B cell (primary cell): ENCODE results near the gene RNF19B. TPM values are rescaled to one million over a fixed set of nuclear protein-coding genes. Genes with fewer than 3 reads are reported as not detected.

Source experiments
- ATAC-seq: fragments of 200-7000 bp; cut with Tn5 transposase; one replicate; pipeline ENCODE4 v1.10.0; 2021; ENCODE audit warnings: low read depth, mild to moderate bottlenecking, moderate number of reproducible peaks, moderate library complexity
- CTCF ChIA-PET: fragments of 350-600 bp; sonication (Branson Sonifier 250); formaldehyde crosslinking; loops from one replicate; lab custom pipeline; 2021; ENCODE audit warnings: antibody characterized with exemption, inconsistent platforms; lab: Charles Lee
- POLR2A ChIA-PET: fragments of 350-600 bp; sonication (Branson Sonifier 250); formaldehyde crosslinking; loops from one replicate; lab custom pipeline; 2021; ENCODE audit warnings: antibody characterized with exemption; lab: Charles Lee
- DNase-seq: peaks from one replicate; pipeline ENCODE4 v3.0.0; 2013
- H2AFZ ChIP-seq: 2 replicates; pipeline ENCODE4 v1.6.1; 2012; ENCODE audit warnings: mild to moderate bottlenecking, low read depth, low read length; ENCODE audit not compliant: insufficient read depth, poor library complexity, severe bottlenecking
- H3K27ac ChIP-seq, 2 donors: 1 replicate in 1 of 2; 2 replicates in 1 of 2; pipeline ENCODE4 v1.5.1; 2012 to 2013; ENCODE audit warnings: low read length in 2 of 2, mild to moderate bottlenecking in 2 of 2, moderate library complexity in 1 of 2
- H3K27me3 ChIP-seq, 4 experiments: fragments of 200-600 bp in 1 of 4; sonication (generic) in 1 of 4; replicated peaks in 1 of 4; 1 replicate in 2 of 4; 2 replicates in 2 of 4; pipeline versions ENCODE4 v1.6.1 to v1.7.0; 2013 to 2016; ENCODE audit warnings: low read length in 3 of 4, mild to moderate bottlenecking in 2 of 4, mixed read lengths in 1 of 4, moderate library complexity in 1 of 4; ENCODE audit not compliant: insufficient read depth in 4 of 4, control insufficient read depth in 3 of 4; ENCODE audit errors: control extremely low read depth in 1 of 4
- H3K36me3 ChIP-seq, 2 experiments: replicated peaks in 1 of 2; 1 replicate in 1 of 2; 2 replicates in 1 of 2; pipeline versions ENCODE4 v1.6.1 to v1.7.1; 2013; ENCODE audit warnings: low read length in 1 of 2; ENCODE audit not compliant: insufficient read depth in 2 of 2, control insufficient read depth in 1 of 2; ENCODE audit errors: control extremely low read depth in 1 of 2, extremely low read depth in 1 of 2
- H3K4me1 ChIP-seq, 2 donors: fragments of 200-600 bp in 1 of 2; sonication (generic) in 1 of 2; 1 replicate in 1 of 2; 2 replicates in 1 of 2; pipeline versions ENCODE4 v1.5.1 to v1.6.1; 2013 to 2017; ENCODE audit warnings: low read length in 2 of 2; ENCODE audit not compliant: control insufficient read depth in 2 of 2, insufficient read depth in 2 of 2
- H3K4me2 ChIP-seq: replicated peaks from 2 replicates; pipeline ENCODE3; 2012; ENCODE audit warnings: mild to moderate bottlenecking, low read depth, low read length; ENCODE audit not compliant: poor library complexity, severe bottlenecking
- H3K4me3 ChIP-seq, 5 experiments: fragments of 200-600 bp in 1 of 5; sonication (generic) in 1 of 5; 1 replicate in 3 of 5; 2 replicates in 2 of 5; pipeline versions ENCODE4 v1.5.1 to v1.7.0; 2011 to 2016; ENCODE audit warnings: low read length in 4 of 5, mild to moderate bottlenecking in 4 of 5, low read depth in 2 of 5, control low read depth in 1 of 5, moderate library complexity in 1 of 5; ENCODE audit not compliant: insufficient read depth in 1 of 5; ENCODE audit errors: control extremely low read depth in 1 of 5, extremely low read depth in 1 of 5
- H3K79me2 ChIP-seq: fragments of 200-600 bp; sonication (generic); one replicate; pipeline ENCODE4 v1.6.0; 2016; ENCODE audit warnings: low read length; ENCODE audit not compliant: control insufficient read depth, insufficient read depth
- H3K9ac ChIP-seq: fragments of 200-600 bp; sonication (generic); 2 replicates; pipeline ENCODE4 v1.6.1; 2017; ENCODE audit warnings: mild to moderate bottlenecking, low read length, moderate library complexity
- H3K9me3 ChIP-seq, 3 donors: one replicate each; pipeline versions ENCODE4 v1.6.1 to v1.7.1; 2013; ENCODE audit warnings: low read length in 2 of 3; ENCODE audit not compliant: control insufficient read depth in 2 of 3, insufficient read depth in 1 of 3; ENCODE audit errors: control extremely low read depth in 1 of 3
- H4K20me1 ChIP-seq: 2 replicates; pipeline ENCODE4 v1.6.0; 2012; ENCODE audit warnings: mild to moderate bottlenecking, low read length; ENCODE audit not compliant: insufficient read depth, control insufficient read depth, poor library complexity, severe bottlenecking
- H3K27ac Mint-ChIP-seq: one replicate; pipeline ENCODE4 v1.8.0; 2021; ENCODE audit warnings: mixed read lengths
- H3K27me3 Mint-ChIP-seq: one replicate; pipeline ENCODE4 v1.8.0; 2021; ENCODE audit warnings: mixed read lengths
- H3K4me1 Mint-ChIP-seq: one replicate; pipeline ENCODE4 v1.8.0; 2021; ENCODE audit warnings: mixed read lengths
- H3K4me3 Mint-ChIP-seq: one replicate; pipeline ENCODE4 v1.8.0; 2021; ENCODE audit warnings: mixed read lengths
- H3K9me3 Mint-ChIP-seq: one replicate; pipeline ENCODE4 v1.8.0; 2022; ENCODE audit warnings: mixed read lengths; ENCODE audit not compliant: insufficient read depth
- CTCF ChIP-seq: fragments of 200-600 bp; IDR thresholded peaks from one replicate; pipeline ENCODE4 v1.8.0; 2022; ENCODE audit warnings: antibody characterized with exemption, mild to moderate bottlenecking
- EZH2 ChIP-seq: IDR thresholded peaks from 2 replicates; pipeline ENCODE4 v1.6.1; 2012; ENCODE audit warnings: borderline replicate concordance, low read depth, mild to moderate bottlenecking, moderate library complexity, low read length; ENCODE audit not compliant: insufficient read depth, poor library complexity, severe bottlenecking
- WGBS: methylation state at CpG from one replicate; pipeline ENCODE4 v1.1.5; 2013; ENCODE audit warnings: missing lambda C conversion rate; ENCODE audit not compliant: insufficient coverage; 5-methylcytosine and 5-hydroxymethylcytosine counted together
- intact Hi-C: fragments of 100-400 bp; cut with micrococcal nuclease; formaldehyde crosslinking; loops from one replicate; pipeline ENCODE4 v1.10.0; 2022
- polyA plus RNA-seq: library from polyadenylated mRNA; depleted of rRNA; stranded (reverse); fragments of >200 nt; gene quantifications from 2 replicates; pipeline ENCODE4 v1.2.3, GENCODE V29; 2012
- total RNA-seq, 2 donors: library from RNA; stranded (reverse); fragments of 120-200 nt in 1 of 2; gene quantifications; 1 replicate in 1 of 2; 2 replicates in 1 of 2; pipeline versions ENCODE4 v1.2.3 to v1.2.4, GENCODE V29; 2013 to 2022

Gene RNF19B
- total and polyA plus RNA-seq, 2 donors (not counting 1 experiment from before 2014, with no cell fraction given) = 29.9 to 40.3 TPM

- peak overlapping the region in 3 of 5 experiments; percentile 42 to 57 (median 45) for H3K4me3 ChIP-seq
- H3K4me3 Mint-ChIP-seq = peak overlapping the region; percentile 77
- peak overlapping the region; percentile 71 for H2AFZ ChIP-seq
- CTCF ChIA-PET = interaction anchor here (0.6 to 4.2 kb wide), 10 partner anchors 9 to 492 kb away, joined by 3 to 14 read pairs (median 4); no protein-coding TSS in a partner anchor
- no peak for TF ChIP-seq EZH2
- peak; percentile 78 for TF ChIP-seq CTCF
- DNase-seq = peak; percentile 71
- peaks cover 16% of the 10 kb centered on the region for H3K4me1 Mint-ChIP-seq
- peak; percentile 72 for ATAC-seq
- POLR2A ChIA-PET = interaction anchor here (0.6 kb wide), 1 partner anchor 26 kb away, joined by 3 read pairs; no protein-coding TSS in a partner anchor
- H3K9me3 Mint-ChIP-seq = no peaks in the 10 kb centered on the region
- no peak overlapping the region for H3K27ac ChIP-seq
- H3K9me3 ChIP-seq = peaks cover 0 to 9% (median 0%) of the 10 kb centered on the region in 3 donors
- peaks cover 74% of the 10 kb centered on the region for H3K27me3 Mint-ChIP-seq
- H3K27me3 ChIP-seq = peaks cover 0 to 77% (median 36%) of the 10 kb centered on the region in 4 experiments
- WGBS = 28% methylated on average over 48 of the region's 49 CpGs
- H3K4me1 ChIP-seq = peaks cover 16 to 24% of the 10 kb centered on the region in 2 donors
- peak overlapping the region; percentile 61 for H3K9ac ChIP-seq
- no peak overlapping the region for H3K27ac Mint-ChIP-seq
- peak overlapping the region; percentile 90 for H3K4me2 ChIP-seq
- no peaks in the 10 kb centered on the region for H3K79me2 ChIP-seq
- intact Hi-C loops = no loop called here
- no peaks in the 10 kb centered on the region for H4K20me1 ChIP-seq
- H3K36me3 ChIP-seq = no peaks in the 10 kb centered on the region
Measured at GRCh38 chr1:32892368-32893197, 72.0 kb downstream of the RNF19B start.

- H3K27ac ChIP-seq = no peak overlapping the region
- Mint-ChIP-seq H3K9me3 (no peaks in the 10 kb centered on the region), H3K27me3 (peaks cover 74% of the 10 kb centered on the region), H3K27ac (no peak overlapping the region), H3K4me3 (peak overlapping the region; percentile 77), H3K4me1 (peaks cover 21% of the 10 kb centered on the region)
- H3K36me3 ChIP-seq = no peaks in the 10 kb centered on the region
- POLR2A ChIA-PET = no interaction called here
- no peak overlapping the region for H3K9ac ChIP-seq
- CTCF ChIA-PET = interaction anchor here (1.2 to 4.2 kb wide), 4 partner anchors 10 to 371 kb away, joined by 3 to 14 read pairs (median 4); no protein-coding TSS in a partner anchor
- H4K20me1 ChIP-seq = no peaks in the 10 kb centered on the region
- H3K4me3 ChIP-seq = no peak overlapping the region
- no peak overlapping the region for H3K4me2 ChIP-seq
- ATAC-seq (no peak), DNase-seq (no peak)
- peaks cover 0 to 17% (median 0%) of the 10 kb centered on the region in 3 donors for H3K9me3 ChIP-seq
- peaks cover 19 to 28% of the 10 kb centered on the region in 2 donors for H3K4me1 ChIP-seq
- H3K27me3 ChIP-seq = peaks cover 0 to 86% (median 43%) of the 10 kb centered on the region in 4 experiments
- H2AFZ ChIP-seq = no peak overlapping the region
- intact Hi-C loops = no loop called here
- WGBS = 96% methylated on average over 3 of the region's 3 CpGs
- TF ChIP-seq EZH2 (no peak), CTCF (no peak)
- H3K79me2 ChIP-seq = no peaks in the 10 kb centered on the region
Measured at GRCh38 chr1:32891630-32892029, 73.0 kb downstream of the RNF19B start.
